Measurements from ENCODE around the gene CELF2. TPM values are rescaled to one million over a fixed set of nuclear protein-coding genes. Genes with fewer than 3 reads are reported as not detected.
A peak's percentile ranks its signal among the peaks of the same experiment; 100 is the strongest.

CELF2 gene
- total and polyA plus RNA-seq, 2 donors from 2014 or later = 1.7 to 39.2 TPM

DNA sequence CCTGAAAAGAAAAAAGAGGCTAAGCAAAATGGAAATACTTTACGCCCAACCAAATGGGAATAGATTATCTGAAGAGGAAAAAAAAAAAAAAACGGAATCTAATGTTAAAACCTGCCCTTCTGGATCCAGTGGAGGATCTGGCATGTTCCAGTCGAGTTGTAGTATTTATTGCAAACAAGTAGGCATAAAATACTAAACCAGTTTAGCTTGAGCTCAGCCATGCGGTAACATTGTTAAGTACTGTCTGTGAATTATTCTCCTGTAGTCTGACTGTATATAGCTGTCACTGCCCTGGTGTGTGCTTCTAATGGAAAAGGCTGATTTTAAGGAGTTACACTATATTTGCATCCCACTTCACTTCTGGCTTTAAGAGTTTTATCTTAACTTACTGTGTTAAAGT, 40.3 kb downstream of the CELF2 start:
- TF ChIP-seq, protein P1, sequence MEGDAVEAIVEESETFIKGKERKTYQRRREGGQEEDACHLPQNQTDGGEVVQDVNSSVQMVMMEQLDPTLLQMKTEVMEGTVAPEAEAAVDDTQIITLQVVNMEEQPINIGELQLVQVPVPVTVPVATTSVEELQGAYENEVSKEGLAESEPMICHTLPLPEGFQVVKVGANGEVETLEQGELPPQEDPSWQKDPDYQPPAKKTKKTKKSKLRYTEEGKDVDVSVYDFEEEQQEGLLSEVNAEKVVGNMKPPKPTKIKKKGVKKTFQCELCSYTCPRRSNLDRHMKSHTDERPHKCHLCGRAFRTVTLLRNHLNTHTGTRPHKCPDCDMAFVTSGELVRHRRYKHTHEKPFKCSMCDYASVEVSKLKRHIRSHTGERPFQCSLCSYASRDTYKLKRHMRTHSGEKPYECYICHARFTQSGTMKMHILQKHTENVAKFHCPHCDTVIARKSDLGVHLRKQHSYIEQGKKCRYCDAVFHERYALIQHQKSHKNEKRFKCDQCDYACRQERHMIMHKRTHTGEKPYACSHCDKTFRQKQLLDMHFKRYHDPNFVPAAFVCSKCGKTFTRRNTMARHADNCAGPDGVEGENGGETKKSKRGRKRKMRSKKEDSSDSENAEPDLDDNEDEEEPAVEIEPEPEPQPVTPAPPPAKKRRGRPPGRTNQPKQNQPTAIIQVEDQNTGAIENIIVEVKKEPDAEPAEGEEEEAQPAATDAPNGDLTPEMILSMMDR (IDR thresholded peaks at IDR 0.05; ENCODE audit: borderline replicate concordance, extremely low read depth, insufficient read depth) = no peak
- DNase-seq (peak in 3 of 5 donors; percentile 20 to 86 (median 85)), FAIRE-seq (peak; percentile 30)
- H3K4me3 ChIP-seq (ENCODE audit: low read length in 3 of 3) = no peak overlapping the region
- H3K9me3 ChIP-seq (ENCODE audit: control insufficient read depth in 2 of 3, insufficient read depth in 1 of 3, low read length in 3 of 3) = no peaks in the 10 kb centered on the region
- H3K27ac ChIP-seq (ENCODE audit: low read depth in 2 of 2, low read length in 2 of 2) = no peak overlapping the region
- H3K36me3 ChIP-seq (ENCODE audit: control insufficient read depth in 2 of 3, insufficient read depth in 3 of 3, low read length in 3 of 3) = no peaks in the 10 kb centered on the region
- H3K4me1 ChIP-seq (ENCODE audit: control insufficient read depth in 2 of 3, insufficient read depth in 2 of 3, low read depth in 1 of 3, low read length in 3 of 3) = peaks cover 0 to 2% (median 0%) of the 10 kb centered on the region in 3 donors
- H3K9ac ChIP-seq (ENCODE audit: low read length in 3 of 3) = no peak overlapping the region
- H3K27me3 ChIP-seq (ENCODE audit: control insufficient read depth, insufficient read depth, low read length) = no peaks in the 10 kb centered on the region
- intact Hi-C loops (cut with DNase I) = no loop called here

DNA sequence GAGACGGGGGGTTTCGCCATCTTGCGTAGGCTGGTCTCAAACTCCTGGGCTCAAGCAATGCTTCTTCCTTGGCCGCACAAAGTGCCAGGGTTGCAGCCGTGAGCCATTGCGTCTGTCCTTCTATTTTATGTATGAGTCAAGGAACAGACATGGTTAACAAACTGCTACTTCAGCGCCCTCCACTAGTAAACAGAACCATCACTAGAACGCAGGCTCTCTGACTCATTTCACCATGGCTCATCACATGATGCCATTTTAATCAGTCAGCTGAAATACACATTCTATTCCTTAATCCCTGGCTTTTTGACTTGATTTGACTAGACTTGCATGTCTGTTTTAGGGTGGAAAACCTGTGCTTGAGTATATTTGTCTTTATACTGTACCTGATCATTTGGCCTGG, 41.3 kb downstream of the CELF2 start:
- Histone ChIP-seq H3K9me3 (ENCODE audit: control insufficient read depth in 2 of 3, insufficient read depth in 1 of 3, low read length in 3 of 3) (no peaks in the 10 kb centered on the region), H3K9ac (ENCODE audit: low read length in 3 of 3) (no peak overlapping the region), H3K36me3 (ENCODE audit: control insufficient read depth in 2 of 3, insufficient read depth in 3 of 3, low read length in 3 of 3) (no peaks in the 10 kb centered on the region), H3K4me1 (ENCODE audit: control insufficient read depth in 2 of 3, insufficient read depth in 2 of 3, low read depth in 1 of 3, low read length in 3 of 3) (peaks cover 0 to 2% (median 0%) of the 10 kb centered on the region in 3 donors), H3K27ac (ENCODE audit: low read depth in 2 of 2, low read length in 2 of 2) (no peak overlapping the region), H3K4me3 (ENCODE audit: low read length in 3 of 3) (no peak overlapping the region), H3K27me3 (ENCODE audit: control insufficient read depth, insufficient read depth, low read length) (no peaks in the 10 kb centered on the region)
- intact Hi-C loops (cut with DNase I) = no loop called here
- TF ChIP-seq, protein P1 (IDR thresholded peaks at IDR 0.05; ENCODE audit: borderline replicate concordance, extremely low read depth, insufficient read depth) = no peak
- FAIRE-seq (no peak), DNase-seq (no peak)

DNA sequence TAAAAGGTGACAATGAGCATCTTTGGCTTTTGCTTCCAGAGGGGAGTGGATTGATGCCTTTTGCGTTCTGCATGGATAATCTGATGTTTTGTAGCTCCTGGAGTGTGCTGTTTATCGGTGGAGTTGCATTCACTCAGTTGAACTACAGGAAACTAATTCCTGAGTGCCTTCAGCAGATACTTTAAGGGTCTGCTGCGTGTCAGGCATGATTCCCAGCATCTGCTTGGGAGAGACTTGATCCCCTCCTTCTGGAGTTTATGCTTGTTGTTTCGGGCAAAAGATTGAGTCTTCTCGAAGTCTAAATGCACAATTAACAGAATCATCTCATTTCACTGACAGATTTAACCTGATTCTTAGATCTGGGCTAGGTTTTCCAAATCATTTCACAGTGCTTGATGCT, 46.2 kb downstream of the CELF2 start:
- H3K4me1 ChIP-seq (ENCODE audit: control insufficient read depth in 2 of 3, insufficient read depth in 2 of 3, low read depth in 1 of 3, low read length in 3 of 3) = no peaks in the 10 kb centered on the region
- intact Hi-C loops (cut with DNase I) = no loop called here
- no peak overlapping the region for H3K9ac ChIP-seq (ENCODE audit: low read length in 3 of 3)
- H3K27ac ChIP-seq (ENCODE audit: low read depth in 2 of 2, low read length in 2 of 2) = no peak overlapping the region
- H3K27me3 ChIP-seq (ENCODE audit: control insufficient read depth, insufficient read depth, low read length) = no peaks in the 10 kb centered on the region
- H3K9me3 ChIP-seq (ENCODE audit: control insufficient read depth in 2 of 3, insufficient read depth in 1 of 3, low read length in 3 of 3) = no peaks in the 10 kb centered on the region
- TF ChIP-seq, protein P1 (IDR thresholded peaks at IDR 0.05; ENCODE audit: borderline replicate concordance, extremely low read depth, insufficient read depth) = no peak
- DNase-seq = peak in 1 of 5 donors; percentile 54
- no peak for FAIRE-seq
- no peak overlapping the region for H3K4me3 ChIP-seq (ENCODE audit: low read length in 3 of 3)
- H3K36me3 ChIP-seq (ENCODE audit: control insufficient read depth in 2 of 3, insufficient read depth in 3 of 3, low read length in 3 of 3) = no peaks in the 10 kb centered on the region

DNA sequence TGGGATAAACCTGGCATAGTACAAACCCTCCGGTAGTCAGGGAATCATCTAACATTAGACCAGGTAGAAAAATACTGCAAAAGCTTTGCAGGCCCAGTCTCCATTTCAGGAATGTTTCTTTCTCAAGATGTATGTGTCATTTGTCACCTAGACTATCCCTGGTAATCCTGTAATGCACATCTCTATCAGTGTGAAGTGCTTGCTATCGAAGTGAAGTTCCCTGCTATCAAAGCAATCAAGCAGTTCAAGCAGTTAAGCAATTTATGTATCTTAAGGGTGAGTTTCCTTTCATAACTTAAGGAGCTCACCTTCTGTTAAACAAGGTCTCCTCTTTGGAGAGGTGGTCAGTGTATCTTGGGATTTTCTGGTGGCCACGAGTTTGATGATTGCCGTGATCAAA, 47.2 kb downstream of the CELF2 start:
- TF ChIP-seq, protein P1 (IDR thresholded peaks at IDR 0.05; ENCODE audit: borderline replicate concordance, extremely low read depth, insufficient read depth) = no peak
- no peak for DNase-seq
- Histone ChIP-seq H3K9me3 (ENCODE audit: control insufficient read depth in 2 of 3, insufficient read depth in 1 of 3, low read length in 3 of 3) (no peaks in the 10 kb centered on the region), H3K27me3 (ENCODE audit: control insufficient read depth, insufficient read depth, low read length) (no peaks in the 10 kb centered on the region), H3K27ac (ENCODE audit: low read depth in 2 of 2, low read length in 2 of 2) (no peak overlapping the region), H3K4me3 (ENCODE audit: low read length in 3 of 3) (no peak overlapping the region), H3K36me3 (ENCODE audit: control insufficient read depth in 2 of 3, insufficient read depth in 3 of 3, low read length in 3 of 3) (no peaks in the 10 kb centered on the region), H3K4me1 (ENCODE audit: control insufficient read depth in 2 of 3, insufficient read depth in 2 of 3, low read depth in 1 of 3, low read length in 3 of 3) (no peaks in the 10 kb centered on the region), H3K9ac (ENCODE audit: low read length in 3 of 3) (no peak overlapping the region)
- intact Hi-C loops (cut with DNase I) = no loop called here
- FAIRE-seq = no peak

Data from kidney (tissue), 14 donors.